Mucosa of descending colon (tissue), 3 donors: ENCODE measurements around the gene USP24. TPM values are rescaled to one million over a fixed set of nuclear protein-coding genes. Genes with fewer than 3 reads are reported as not detected.
"Not testable (repeated sequence)": the region's sequence is repeated elsewhere in the genome, so short reads cannot be mapped to it uniquely, and the experiment has no call there.

Experiments used
- ATAC-seq: fragments of 200-7000 bp; cut with Tn5 transposase; one replicate; pipeline ENCODE4 v1.9.1; 2020; ENCODE audit warnings: mild to moderate bottlenecking, moderate library complexity
- DNase-seq, 3 donors: peaks; one replicate each; pipeline ENCODE4 v3.0.0-alpha.2; 2020
- H3K36me3 ChIP-seq: fragments of 200-600 bp; one replicate; pipeline ENCODE4 v1.8.0; 2021; ENCODE audit warnings: low read depth, mild to moderate bottlenecking
- H3K4me1 ChIP-seq: fragments of 200-600 bp; one replicate; pipeline ENCODE4 v1.8.0; 2021; ENCODE audit warnings: low read depth, mild to moderate bottlenecking
- H3K4me3 ChIP-seq: fragments of 200-600 bp; one replicate; pipeline ENCODE4 v1.8.0; 2021; ENCODE audit warnings: mild to moderate bottlenecking
- H3K9me3 ChIP-seq: fragments of 200-600 bp; one replicate; pipeline ENCODE4 v1.8.0; 2021; ENCODE audit warnings: mild to moderate bottlenecking
- CTCF ChIP-seq: fragments of 200-600 bp; IDR thresholded peaks from one replicate; pipeline ENCODE4 v1.8.0; 2022; ENCODE audit warnings: antibody characterized with exemption, mild to moderate bottlenecking
- intact Hi-C, 2 donors: fragments of 100-400 bp; cut with DNase I in 1 of 2; cut with micrococcal nuclease in 1 of 2; formaldehyde crosslinking; loops; one replicate each; pipeline versions ENCODE4 v1.11.0 to v1.11.1; 2022; cut with DNase I, micrococcal nuclease
- total RNA-seq, 3 donors: library from RNA; stranded (reverse); fragmentation: NEBNext Ultra II Directional in 2 of 3; extraction: Animal tissue kit (Norgen Biotek cat#: 25700) in 2 of 3; gene quantifications; one replicate each; pipeline versions ENCODE4 v1.2.1 to v1.2.4, GENCODE V29; 2021 to 2023
- donor health status: DM: no; HTN: no; CAD: no; lungs with moderate emphysema.
- donor health status: DM: no; HTN: no; CAD: no.
- donor health status: DM: no; HTN: yes; CAD: no.

Gene USP24
- total RNA-seq, 3 donors from 2014 or later = 35.5 to 51.1 (median 46.2) TPM

GRCh38 chr1:55117941-55118340 is 97.2 kb downstream of the USP24 start:
- no peak overlapping the region for H3K4me3 ChIP-seq
- intact Hi-C loops = no loop called here
- H3K9me3 ChIP-seq = no peaks in the 10 kb centered on the region
- no peak for TF ChIP-seq CTCF
- H3K4me1 ChIP-seq = no peaks in the 10 kb centered on the region
- H3K36me3 ChIP-seq = peaks cover 3% of the 10 kb centered on the region
- no peak for DNase-seq
- ATAC-seq = no peak

GRCh38 chr1:55109005-55109404 is 106.2 kb downstream of the USP24 start:
- H3K36me3 ChIP-seq, ATAC-seq, DNase-seq, intact Hi-C loops, H3K9me3 ChIP-seq, H3K4me3 ChIP-seq, H3K4me1 ChIP-seq: not testable (repeated sequence)

- DNase-seq (no peak), ATAC-seq (no peak)
- no peak overlapping the region for H3K4me3 ChIP-seq
- no peaks in the 10 kb centered on the region for H3K4me1 ChIP-seq
- no peaks in the 10 kb centered on the region for H3K9me3 ChIP-seq
- intact Hi-C loops = no loop called here
- no peaks in the 10 kb centered on the region for H3K36me3 ChIP-seq
- no peak for TF ChIP-seq CTCF
Measured at GRCh38 chr1:55107101-55107500, 108.1 kb downstream of the USP24 start.

- no peak for DNase-seq
- intact Hi-C loops = no loop called here
- no peaks in the 10 kb centered on the region for H3K4me1 ChIP-seq
- no peaks in the 10 kb centered on the region for H3K36me3 ChIP-seq
- no peaks in the 10 kb centered on the region for H3K9me3 ChIP-seq
- no peak overlapping the region for H3K4me3 ChIP-seq
- no peak for ATAC-seq
- TF ChIP-seq CTCF = no peak
Measured at GRCh38 chr1:55103891-55104290, 111.3 kb downstream of the USP24 start.

- H3K4me1 ChIP-seq = no peaks in the 10 kb centered on the region
- no peak for TF ChIP-seq CTCF
- no peak for ATAC-seq
- H3K4me3 ChIP-seq = no peak overlapping the region
- H3K9me3 ChIP-seq = no peaks in the 10 kb centered on the region
- peaks cover 22% of the 10 kb centered on the region for H3K36me3 ChIP-seq
- intact Hi-C loops = no loop called here
- DNase-seq = no peak
Measured at GRCh38 chr1:55095095-55095494, 120.1 kb downstream of the USP24 start.

- intact Hi-C loops = no loop called here
- H3K4me1 ChIP-seq = no peaks in the 10 kb centered on the region
- no peaks in the 10 kb centered on the region for H3K9me3 ChIP-seq
- H3K4me3 ChIP-seq = no peak overlapping the region
- ATAC-seq (no peak), DNase-seq (no peak)
- TF ChIP-seq CTCF = no peak
- H3K36me3 ChIP-seq = peaks cover 22% of the 10 kb centered on the region
Measured at GRCh38 chr1:55092475-55092874, 122.7 kb downstream of the USP24 start.
